ES-I3 (cell line): ENCODE measurements around the gene SSU72.

Experiments
- H3K36me3 ChIP-seq: 2 replicates; pipeline ENCODE4 v1.6.1; 2013; ENCODE audit warnings: mild to moderate bottlenecking, low read length, control low read depth, moderate library complexity; ENCODE audit not compliant: insufficient read depth
- H3K4me1 ChIP-seq: 2 replicates; pipeline ENCODE4 v1.6.1; 2013; ENCODE audit warnings: mild to moderate bottlenecking, control low read depth, low read length; ENCODE audit not compliant: insufficient read depth
- H3K9ac ChIP-seq: 2 replicates; pipeline ENCODE4 v1.6.1; 2013; ENCODE audit warnings: low read depth, mild to moderate bottlenecking, low read length, moderate library complexity
- H3K9me3 ChIP-seq: 2 replicates; pipeline ENCODE4 v1.6.1; 2013; ENCODE audit warnings: mild to moderate bottlenecking, low read length, moderate library complexity; ENCODE audit not compliant: control insufficient read depth, insufficient read depth

The SSU72 gene

GRCh38 chr1:1574721-1575537 lies at the start of gene SSU72:
Gene SSU72, minus strand, starts transcription at chr1:1574863. Its CDS starts 306 bp downstream, at chr1:1574557.
- Histone ChIP-seq H3K4me1 (no peaks in the 10 kb centered on the region), H3K9ac (peak within 1 kb of the TSS; percentile 97), H3K9me3 (no peaks in the 10 kb centered on the region), H3K36me3 (peaks cover 2% of the 10 kb centered on the region; the same call in 1 of the 2 replicates)

GRCh38 chr1:1623631-1624442 lies 49.2 kb upstream of the SSU72 start:
- no peaks in the 10 kb centered on the region for H3K9me3 ChIP-seq
- H3K9ac ChIP-seq: no peak overlapping the region
- H3K4me1 ChIP-seq: no peaks in the 10 kb centered on the region
- no peaks in the 10 kb centered on the region for H3K36me3 ChIP-seq

DNA sequence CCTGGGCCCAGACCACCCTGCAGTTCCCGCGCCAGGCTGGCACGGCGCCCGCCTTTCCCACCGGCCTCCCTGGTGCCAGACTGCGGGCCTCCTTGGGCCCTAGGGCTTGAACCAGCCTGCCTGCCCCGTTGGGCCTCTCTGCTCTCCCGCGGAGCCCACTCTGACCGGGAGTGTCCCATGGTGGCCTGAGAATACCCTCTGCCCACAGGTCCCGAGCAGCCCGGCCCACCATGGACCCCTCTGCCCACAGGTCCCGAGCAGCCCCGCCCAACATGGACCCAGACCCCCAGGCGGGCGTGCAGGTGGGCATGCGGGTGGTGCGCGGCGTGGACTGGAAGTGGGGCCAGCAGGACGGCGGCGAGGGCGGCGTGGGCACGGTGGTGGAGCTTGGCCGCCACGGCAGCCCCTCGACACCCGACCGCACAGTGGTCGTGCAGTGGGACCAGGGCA lies 48.5 kb upstream of the SSU72 start:
- Histone ChIP-seq H3K4me1 (no peaks in the 10 kb centered on the region), H3K9ac (no peak overlapping the region), H3K36me3 (no peaks in the 10 kb centered on the region), H3K9me3 (no peaks in the 10 kb centered on the region)

GRCh38 chr1:1622788-1623094 lies 48.1 kb upstream of the SSU72 start:
- H3K9ac ChIP-seq: no peak overlapping the region
- no peaks in the 10 kb centered on the region for H3K9me3 ChIP-seq
- H3K36me3 ChIP-seq: no peaks in the 10 kb centered on the region
- H3K4me1 ChIP-seq: no peaks in the 10 kb centered on the region

DNA sequence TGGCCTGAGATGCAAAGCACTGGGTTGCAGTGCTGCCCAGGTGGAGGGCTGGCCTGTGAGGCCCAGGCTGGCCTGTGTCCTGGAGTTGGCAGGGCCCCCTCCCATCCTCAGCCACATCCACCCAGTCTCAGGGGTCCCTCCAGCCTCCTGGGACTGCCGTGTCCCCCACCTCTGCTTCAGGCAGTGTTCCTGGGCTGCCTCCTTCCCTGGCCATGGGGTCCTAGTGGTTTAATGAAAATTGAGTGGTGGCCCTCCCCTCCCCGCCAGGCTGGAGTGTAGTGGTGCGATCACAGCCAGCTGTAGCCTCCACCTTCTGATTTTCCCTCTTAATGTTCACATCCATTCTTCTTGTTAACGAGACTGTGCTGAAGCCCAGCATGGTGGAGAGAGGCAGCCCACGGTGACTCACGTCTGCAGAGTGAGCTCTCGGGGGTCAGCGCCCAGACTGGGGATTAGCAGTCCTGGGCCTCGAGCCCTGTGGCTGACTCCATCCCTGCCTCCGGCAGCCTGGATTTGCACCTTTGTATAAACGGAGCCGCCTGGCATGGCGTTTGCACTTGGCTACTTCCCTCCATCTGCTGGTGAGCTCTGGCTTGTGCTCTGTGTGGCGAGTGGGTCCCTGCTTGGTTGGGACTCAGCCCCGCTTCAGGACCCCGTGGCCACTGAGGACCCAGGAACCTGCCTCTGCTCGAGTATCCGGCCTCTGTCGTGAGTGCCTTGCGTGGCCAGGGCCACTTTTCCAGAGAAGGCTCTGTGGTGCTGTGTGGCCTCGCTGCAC lies 47.5 kb upstream of the SSU72 start:
- Histone ChIP-seq H3K9me3 (no peaks in the 10 kb centered on the region), H3K9ac (no peak overlapping the region), H3K4me1 (no peaks in the 10 kb centered on the region), H3K36me3 (no peaks in the 10 kb centered on the region; the same call in 1 of the 2 replicates)

DNA sequence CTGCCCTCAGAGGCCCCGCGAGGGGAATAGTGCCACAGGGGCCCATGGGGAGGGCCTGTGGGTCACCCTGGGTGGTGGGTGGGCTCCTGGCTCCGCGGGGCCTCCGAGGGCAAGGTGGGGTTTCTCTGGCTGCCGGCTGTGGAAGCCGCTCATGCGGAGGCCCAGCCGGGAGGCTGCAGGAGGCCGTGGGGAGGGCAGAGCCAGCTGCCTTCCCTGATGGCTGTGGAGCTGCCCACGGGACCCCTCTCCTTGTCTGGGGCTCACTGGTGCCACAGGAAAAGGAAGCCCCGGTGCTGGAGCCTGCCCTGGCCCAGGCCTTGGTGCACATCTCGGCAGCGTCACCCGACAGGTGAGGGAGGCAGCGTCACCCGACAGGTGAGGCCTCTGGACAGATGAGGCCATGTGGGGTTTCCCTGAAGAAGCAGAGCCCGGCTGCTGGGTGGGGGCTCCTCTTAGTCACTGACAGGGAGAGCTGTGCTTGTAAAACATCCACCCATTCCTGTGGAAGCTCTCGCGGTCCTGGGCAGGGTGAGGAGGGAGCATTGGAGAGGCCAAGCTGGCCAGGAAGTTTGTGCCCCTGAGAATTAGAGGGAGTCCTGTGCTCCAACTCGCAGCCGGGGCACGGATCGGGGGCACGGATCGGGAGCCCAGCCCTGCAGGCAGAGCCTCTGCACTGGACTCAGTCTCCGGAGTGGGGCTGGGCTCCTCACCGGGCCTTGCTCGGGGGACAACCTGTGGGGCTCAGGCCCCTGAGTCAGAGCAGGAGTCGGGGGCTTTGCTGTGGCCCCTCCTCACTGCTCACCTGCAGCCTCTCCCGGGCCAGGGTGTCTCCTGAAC lies 46.7 kb upstream of the SSU72 start:
- Histone ChIP-seq H3K9me3 (no peaks in the 10 kb centered on the region), H3K4me1 (no peaks in the 10 kb centered on the region), H3K36me3 (no peaks in the 10 kb centered on the region; the same call in 1 of the 2 replicates), H3K9ac (no peak overlapping the region)

- H3K4me1 ChIP-seq: no peaks in the 10 kb centered on the region
These were observed 45.9 kb upstream of the SSU72 start for GRCh38 chr1:1620433-1621139.

DNA sequence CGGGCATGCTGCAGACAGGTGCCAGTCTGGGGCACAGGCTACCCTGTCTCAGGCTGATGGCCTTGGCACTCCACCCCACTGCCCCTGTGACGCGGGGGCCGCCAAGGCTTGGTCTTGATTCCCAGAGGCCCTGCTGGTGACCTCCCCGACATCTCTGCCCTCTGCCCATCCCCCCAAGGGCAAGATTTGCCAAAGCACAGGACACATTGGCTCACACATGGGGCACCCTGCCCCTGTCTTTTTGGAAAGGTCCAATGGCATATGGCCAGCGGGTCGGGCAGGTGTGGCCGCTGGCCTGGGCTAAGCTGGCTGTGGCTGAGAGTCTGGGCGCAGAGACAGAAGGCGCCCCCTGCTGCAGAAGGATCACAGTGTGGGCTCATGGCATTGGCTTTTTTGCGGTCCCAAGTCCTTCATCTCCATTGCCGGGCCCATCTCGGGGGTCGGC lies 45.3 kb upstream of the SSU72 start:
- Histone ChIP-seq H3K9me3 (no peaks in the 10 kb centered on the region), H3K4me1 (no peaks in the 10 kb centered on the region), H3K9ac (no peak overlapping the region), H3K36me3 (no peaks in the 10 kb centered on the region; the same call in 1 of the 2 replicates)

More at GRCh38 chr1:1620433-1621139, 45.9 kb upstream of the SSU72 start:
- Histone ChIP-seq H3K9ac (no peak overlapping the region), H3K36me3 (no peaks in the 10 kb centered on the region; the same call in 1 of the 2 replicates), H3K9me3 (no peaks in the 10 kb centered on the region)

DNA sequence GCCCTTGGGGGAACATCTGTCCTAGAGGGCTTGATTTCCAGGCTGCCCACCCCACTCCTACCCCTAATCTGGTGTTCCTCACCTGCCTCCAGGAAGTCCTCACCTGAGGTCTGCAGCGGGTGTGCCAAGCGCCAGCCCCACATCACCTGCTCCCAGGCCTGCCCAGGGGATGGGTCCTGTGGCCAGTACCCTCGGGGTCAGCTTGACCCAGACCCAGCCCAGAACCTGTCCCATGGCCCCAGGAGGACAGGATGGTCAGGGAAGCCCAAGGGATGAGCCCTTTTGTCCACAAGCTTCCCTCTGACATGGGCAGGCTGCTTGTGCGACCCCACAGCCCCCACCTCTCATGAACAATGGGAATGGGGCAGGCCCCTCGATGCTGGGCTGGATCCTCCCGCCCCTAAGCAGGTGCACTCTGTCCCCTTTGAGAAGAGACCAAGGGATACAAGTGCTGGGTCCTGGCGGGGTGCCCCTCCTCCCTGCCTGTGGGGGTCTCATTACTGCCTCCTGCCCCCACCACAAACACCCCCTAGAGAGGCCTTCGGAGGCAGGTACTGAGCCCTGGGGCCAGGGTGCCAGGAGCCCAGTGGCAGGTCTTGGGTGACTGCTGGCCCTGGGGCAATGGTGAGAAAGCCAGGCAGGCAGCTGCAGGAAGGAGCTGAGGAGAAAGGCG lies 43.9 kb upstream of the SSU72 start:
- H3K9me3 ChIP-seq: no peaks in the 10 kb centered on the region
- H3K36me3 ChIP-seq: no peaks in the 10 kb centered on the region; the same call in 1 of the 2 replicates
- no peaks in the 10 kb centered on the region; the same call in 1 of the 2 replicates for H3K4me1 ChIP-seq
- no peak overlapping the region for H3K9ac ChIP-seq

DNA sequence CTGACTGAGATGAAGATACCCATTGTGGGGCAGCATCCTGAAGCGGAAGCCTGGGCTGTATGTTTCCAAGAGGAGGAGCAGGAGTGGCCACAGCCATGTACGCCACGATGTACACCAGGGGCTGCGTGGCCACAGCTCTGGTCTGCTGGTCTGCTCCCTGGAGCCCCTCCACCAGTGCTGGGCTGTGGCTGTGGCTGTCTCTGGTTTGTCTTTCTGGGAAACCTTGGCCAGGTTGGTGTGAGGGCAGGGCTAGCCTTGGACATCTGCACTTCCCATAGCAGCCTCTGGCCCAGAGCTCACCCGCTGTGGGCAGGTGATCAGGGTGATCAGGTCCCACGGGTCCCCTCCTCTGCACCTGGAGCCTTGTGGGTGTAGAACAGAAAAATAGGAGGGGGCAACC lies 43.3 kb upstream of the SSU72 start:
- Histone ChIP-seq H3K9me3 (no peaks in the 10 kb centered on the region), H3K9ac (no peak overlapping the region), H3K36me3 (no peaks in the 10 kb centered on the region; the same call in 1 of the 2 replicates), H3K4me1 (no peaks in the 10 kb centered on the region; the same call in 1 of the 2 replicates)

GRCh38 chr1:1617516-1617915 lies 42.9 kb upstream of the SSU72 start:
- Histone ChIP-seq H3K36me3 (no peaks in the 10 kb centered on the region; the same call in 1 of the 2 replicates), H3K9ac (no peak overlapping the region), H3K4me1 (no peaks in the 10 kb centered on the region; the same call in 1 of the 2 replicates)

GRCh38 chr1:1616838-1617237 lies 42.2 kb upstream of the SSU72 start:
- no peaks in the 10 kb centered on the region for H3K9me3 ChIP-seq
- peak overlapping the region; percentile 100 for H3K9ac ChIP-seq
- H3K4me1 ChIP-seq: no peaks in the 10 kb centered on the region; the same call in 1 of the 2 replicates
- H3K36me3 ChIP-seq: no peaks in the 10 kb centered on the region; the same call in 1 of the 2 replicates

More at GRCh38 chr1:1617516-1617915, 42.9 kb upstream of the SSU72 start:
- H3K9me3 ChIP-seq: no peaks in the 10 kb centered on the region
